Osteocyte (in vitro differentiated cells): ENCODE data around the gene CCDC92B. TPM values are rescaled to one million over a fixed set of nuclear protein-coding genes. Genes with fewer than 3 reads are reported as not detected.
A peak's percentile ranks its signal among the peaks of the same experiment; 100 is the strongest.

ENCODE experiments used
- DNase-seq: peaks from one replicate; pipeline ENCODE4 v3.0.0; 2021; ENCODE audit warnings: mixed read lengths; ENCODE audit not compliant: unreplicated experiment; ENCODE audit errors: extremely low spot score
- H3K27ac Mint-ChIP-seq: one replicate; pipeline ENCODE4 v1.8.0; 2021; ENCODE audit warnings: mild to moderate bottlenecking, mixed read lengths; ENCODE audit not compliant: unreplicated experiment
- H3K27me3 Mint-ChIP-seq: one replicate; pipeline ENCODE4 v1.8.0; 2021; ENCODE audit warnings: mixed read lengths; ENCODE audit not compliant: unreplicated experiment
- H3K36me3 Mint-ChIP-seq: one replicate; pipeline ENCODE4 v1.8.0; 2021; ENCODE audit warnings: mixed read lengths; ENCODE audit not compliant: unreplicated experiment
- H3K4me1 Mint-ChIP-seq: one replicate; pipeline ENCODE4 v1.8.0; 2021; ENCODE audit warnings: mixed read lengths; ENCODE audit not compliant: unreplicated experiment
- H3K4me3 Mint-ChIP-seq: one replicate; pipeline ENCODE4 v1.8.0; 2021; ENCODE audit warnings: mild to moderate bottlenecking, moderate library complexity, mixed read lengths; ENCODE audit not compliant: unreplicated experiment
- H3K9me3 Mint-ChIP-seq: one replicate; pipeline ENCODE4 v1.8.0; 2021; ENCODE audit warnings: mixed read lengths; ENCODE audit not compliant: unreplicated experiment
- total RNA-seq: library from RNA; stranded (reverse); gene quantifications from 2 replicates; pipeline ENCODE4 v1.2.1, GENCODE V29; 2021
- TF ChIP-seq, protein P1 (sequence below): fragments of 200-600 bp; sonication (generic); IDR thresholded peaks from 2 replicates; pipeline ENCODE4 v1.5.0; 2021; ENCODE audit warnings: antibody characterized with exemption, mild to moderate bottlenecking, moderate library complexity

The CCDC92B gene
- total RNA-seq, 1 donor from 2014 or later: not detected

DNA sequence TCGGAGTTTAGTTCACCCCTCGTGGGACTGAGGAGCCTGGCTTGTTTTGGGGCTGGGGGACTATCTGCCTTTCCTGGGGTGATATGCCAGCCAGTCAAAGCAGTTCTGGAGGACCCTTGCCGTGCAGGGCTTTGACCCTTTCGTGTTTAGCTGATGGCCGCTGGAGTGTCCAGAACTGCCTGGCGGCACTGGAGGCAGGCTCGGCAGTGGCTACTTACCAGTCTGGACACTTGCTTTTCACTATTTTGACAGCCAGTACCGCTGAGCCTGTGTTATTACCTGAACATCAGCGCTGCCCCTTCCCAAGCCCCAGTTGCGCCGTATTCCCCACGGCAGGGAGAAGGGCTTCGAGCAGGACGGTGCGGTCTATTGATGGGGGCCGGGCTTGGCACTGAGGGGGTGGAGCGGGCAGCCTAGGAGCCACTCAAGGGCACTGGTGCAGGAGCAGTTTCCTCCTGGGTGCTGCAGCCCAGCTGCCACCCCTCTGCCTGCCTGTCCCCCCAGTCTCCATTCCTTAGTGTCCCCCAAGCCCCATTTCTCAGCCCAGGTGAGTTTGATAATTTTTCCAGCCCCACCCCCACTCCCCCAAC lies 18.6 kb downstream of the CCDC92B start:
- TF ChIP-seq, protein P1, sequence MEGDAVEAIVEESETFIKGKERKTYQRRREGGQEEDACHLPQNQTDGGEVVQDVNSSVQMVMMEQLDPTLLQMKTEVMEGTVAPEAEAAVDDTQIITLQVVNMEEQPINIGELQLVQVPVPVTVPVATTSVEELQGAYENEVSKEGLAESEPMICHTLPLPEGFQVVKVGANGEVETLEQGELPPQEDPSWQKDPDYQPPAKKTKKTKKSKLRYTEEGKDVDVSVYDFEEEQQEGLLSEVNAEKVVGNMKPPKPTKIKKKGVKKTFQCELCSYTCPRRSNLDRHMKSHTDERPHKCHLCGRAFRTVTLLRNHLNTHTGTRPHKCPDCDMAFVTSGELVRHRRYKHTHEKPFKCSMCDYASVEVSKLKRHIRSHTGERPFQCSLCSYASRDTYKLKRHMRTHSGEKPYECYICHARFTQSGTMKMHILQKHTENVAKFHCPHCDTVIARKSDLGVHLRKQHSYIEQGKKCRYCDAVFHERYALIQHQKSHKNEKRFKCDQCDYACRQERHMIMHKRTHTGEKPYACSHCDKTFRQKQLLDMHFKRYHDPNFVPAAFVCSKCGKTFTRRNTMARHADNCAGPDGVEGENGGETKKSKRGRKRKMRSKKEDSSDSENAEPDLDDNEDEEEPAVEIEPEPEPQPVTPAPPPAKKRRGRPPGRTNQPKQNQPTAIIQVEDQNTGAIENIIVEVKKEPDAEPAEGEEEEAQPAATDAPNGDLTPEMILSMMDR: no peak
- no peak for DNase-seq
- H3K27ac Mint-ChIP-seq: no peak overlapping the region
- no peaks in the 10 kb centered on the region for H3K9me3 Mint-ChIP-seq
- no peaks in the 10 kb centered on the region for H3K36me3 Mint-ChIP-seq
- H3K27me3 Mint-ChIP-seq: peaks cover 22% of the 10 kb centered on the region
- H3K4me3 Mint-ChIP-seq: no peak overlapping the region
- no peaks in the 10 kb centered on the region for H3K4me1 Mint-ChIP-seq

DNA sequence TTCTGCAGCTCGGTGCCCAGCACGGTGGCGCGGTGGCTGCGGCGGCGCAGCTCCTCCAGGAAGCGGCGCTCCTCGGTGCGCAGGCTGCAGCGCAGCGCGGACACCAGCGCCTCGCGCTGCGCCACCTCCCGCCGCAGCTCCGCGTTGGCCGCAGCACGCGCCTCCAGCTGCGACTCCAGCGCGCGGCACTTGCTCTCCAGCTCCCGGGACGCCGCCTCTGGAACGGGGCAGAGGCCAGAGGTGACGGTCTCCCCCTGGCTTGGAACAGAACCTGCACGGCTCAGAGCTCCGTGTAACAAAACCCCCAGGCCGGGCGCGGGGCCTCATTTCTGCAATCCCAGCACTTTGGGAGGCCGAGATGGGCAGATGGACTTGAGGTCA lies 24.7 kb downstream of the CCDC92B start:
- Mint-ChIP-seq H3K4me3 (peak overlapping the region; percentile 35), H3K27ac (no peak overlapping the region), H3K27me3 (peaks cover 24% of the 10 kb centered on the region), H3K36me3 (no peaks in the 10 kb centered on the region), H3K4me1 (peaks cover 7% of the 10 kb centered on the region), H3K9me3 (no peaks in the 10 kb centered on the region)
- TF ChIP-seq, protein P1: no peak
- no peak for DNase-seq

DNA sequence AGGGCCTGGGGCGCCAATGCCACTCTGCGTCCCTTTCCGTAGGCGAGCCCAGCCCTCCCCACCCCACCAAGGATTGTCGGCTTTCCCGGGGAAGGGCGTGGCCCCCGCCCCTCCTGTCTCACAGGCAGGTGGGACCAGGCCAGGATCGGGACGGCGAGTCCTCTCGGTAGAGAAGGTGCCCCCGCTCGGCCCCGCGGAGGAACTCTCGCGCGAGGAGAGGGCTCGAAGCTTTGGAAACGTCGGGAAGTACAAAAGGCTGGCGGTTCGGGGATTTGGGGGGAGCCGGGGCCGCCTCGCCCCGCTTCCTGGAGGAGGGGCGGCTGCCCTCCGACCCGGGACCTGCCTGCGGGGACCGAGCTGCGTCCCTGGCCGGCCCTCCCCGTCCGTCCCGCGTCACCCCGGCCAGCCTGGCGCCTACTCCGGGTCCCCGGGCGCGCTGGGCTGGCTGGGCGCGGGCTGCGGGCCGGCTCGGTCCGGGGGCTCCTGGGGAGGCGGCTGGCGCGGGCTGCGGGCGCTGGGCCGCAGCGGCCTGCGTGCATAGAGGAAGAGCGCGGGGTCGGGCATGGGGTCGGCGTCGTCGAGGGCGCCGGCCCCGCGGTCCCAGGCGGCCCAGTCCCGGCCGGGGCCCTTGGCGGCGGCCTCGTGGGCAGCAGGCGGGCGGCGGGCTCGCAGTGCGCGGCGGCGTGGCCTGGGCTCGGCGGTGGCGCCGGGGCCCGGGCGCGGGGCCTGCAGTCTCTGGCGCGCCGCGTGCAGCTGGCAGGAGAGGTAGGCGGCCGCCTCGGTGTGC lies 25.3 kb downstream of the CCDC92B start:
- TF ChIP-seq, protein P1: no peak
- Mint-ChIP-seq H3K4me3 (peak overlapping the region; percentile 55), H3K9me3 (no peaks in the 10 kb centered on the region), H3K27me3 (peaks cover 22% of the 10 kb centered on the region), H3K36me3 (no peaks in the 10 kb centered on the region), H3K27ac (no peak overlapping the region), H3K4me1 (peaks cover 7% of the 10 kb centered on the region)
- no peak for DNase-seq

DNA sequence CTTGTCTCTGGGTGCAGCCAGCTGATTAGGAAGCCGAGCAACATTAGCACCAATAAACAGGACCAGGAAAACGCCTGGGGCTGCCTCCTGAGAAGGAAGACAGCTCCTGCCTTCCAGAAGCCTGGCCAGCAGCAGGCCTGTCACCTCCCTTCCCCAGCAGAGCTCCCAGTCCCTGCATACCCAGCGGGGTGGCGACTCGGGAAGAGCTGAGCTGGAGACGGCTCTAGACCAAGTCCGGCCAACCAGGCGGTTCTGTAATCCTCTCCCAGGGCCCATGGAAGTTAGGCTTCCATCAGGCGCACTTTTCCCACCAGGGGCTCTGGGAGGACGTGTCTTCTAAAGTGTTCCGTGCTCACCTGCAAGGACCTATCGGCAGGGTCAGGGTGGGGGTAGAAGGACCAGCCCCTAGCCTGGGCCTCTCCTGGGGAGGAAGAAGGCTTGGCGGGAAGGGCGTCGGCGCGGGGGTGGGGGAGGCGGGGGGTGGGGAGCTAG lies 25.9 kb downstream of the CCDC92B start:
- DNase-seq: no peak
- TF ChIP-seq, protein P1: no peak
- Mint-ChIP-seq H3K36me3 (no peaks in the 10 kb centered on the region), H3K4me1 (peaks cover 7% of the 10 kb centered on the region), H3K4me3 (peak overlapping the region; percentile 12), H3K27ac (no peak overlapping the region), H3K9me3 (no peaks in the 10 kb centered on the region), H3K27me3 (peaks cover 19% of the 10 kb centered on the region)

DNA sequence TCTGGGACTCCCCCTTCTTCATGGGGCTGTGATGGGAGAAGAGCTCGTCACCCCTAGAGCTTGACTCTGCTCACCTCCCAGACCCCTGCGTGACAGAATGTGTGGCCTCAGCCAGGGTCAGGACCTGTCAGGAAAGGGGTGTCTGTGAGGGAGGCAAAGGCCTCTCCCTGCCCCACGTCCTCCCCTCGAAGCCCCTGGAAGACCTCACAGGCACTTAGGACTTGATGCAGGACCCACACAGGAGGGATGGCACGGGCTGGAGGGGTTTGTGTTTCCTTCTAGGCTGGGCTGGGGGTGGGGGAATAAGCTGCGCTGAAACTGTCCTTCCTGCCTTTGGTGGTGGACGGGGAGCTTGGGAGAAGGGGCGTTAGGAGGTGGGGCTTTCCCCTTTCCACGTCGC lies 26.8 kb downstream of the CCDC92B start:
- Mint-ChIP-seq H3K9me3 (no peaks in the 10 kb centered on the region), H3K27ac (no peak overlapping the region), H3K4me3 (no peak overlapping the region), H3K27me3 (peaks cover 18% of the 10 kb centered on the region), H3K4me1 (peaks cover 7% of the 10 kb centered on the region), H3K36me3 (no peaks in the 10 kb centered on the region)
- no peak for DNase-seq
- TF ChIP-seq, protein P1: no peak
